ENCODE measurements around the gene MCAM.
A peak's percentile ranks its signal among the peaks of the same experiment; 100 is the strongest.

MCAM gene

GRCh38 chr11:119324189-119324588 is 7.3 kb upstream of the MCAM start:
- DNase-seq: no peak

GRCh38 chr11:119323532-119324033 is 6.7 kb upstream of the MCAM start:
- peak; percentile 68 to 79 for DNase-seq

- DNase-seq: no peak
These were observed 6.1 kb upstream of the MCAM start for GRCh38 chr11:119322921-119323531.

- no peak for DNase-seq
These were observed 5.4 kb upstream of the MCAM start for GRCh38 chr11:119322360-119322739.

- peak; percentile 17 to 22 for DNase-seq
These were observed 4.0 kb upstream of the MCAM start for GRCh38 chr11:119320776-119321524.

DNA sequence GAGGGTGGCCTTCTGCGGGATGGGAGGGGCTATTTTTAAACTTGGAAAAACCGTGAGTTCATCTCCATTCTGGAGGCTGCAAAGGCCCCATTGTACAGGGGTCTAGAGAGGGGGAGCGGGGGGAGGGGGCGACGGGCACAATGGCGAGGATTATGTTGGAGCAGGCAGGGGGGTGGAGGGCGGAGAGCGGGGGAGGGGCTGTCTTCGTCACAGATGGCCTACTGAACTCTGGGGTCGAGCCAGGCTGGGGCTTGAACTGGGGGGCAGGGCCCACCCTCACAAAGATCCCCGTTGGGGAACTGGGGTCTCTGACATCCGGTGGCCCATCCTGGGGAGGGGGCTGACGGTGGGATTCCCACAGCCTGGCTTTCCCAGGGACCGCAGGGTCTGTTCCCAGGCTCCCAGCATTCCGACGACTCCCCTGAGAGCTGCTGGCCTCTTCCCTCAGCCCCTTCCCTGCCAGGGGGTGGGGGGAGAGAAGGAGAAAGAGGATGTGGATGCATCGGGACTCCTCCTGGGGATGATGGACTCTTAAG is 3.4 kb upstream of the MCAM start:
- DNase-seq: no peak

GRCh38 chr11:119319700-119320239 is 2.8 kb upstream of the MCAM start:
- no peak for DNase-seq

- no peak for DNase-seq
These were observed 2.3 kb upstream of the MCAM start for GRCh38 chr11:119319136-119319699.

DNA sequence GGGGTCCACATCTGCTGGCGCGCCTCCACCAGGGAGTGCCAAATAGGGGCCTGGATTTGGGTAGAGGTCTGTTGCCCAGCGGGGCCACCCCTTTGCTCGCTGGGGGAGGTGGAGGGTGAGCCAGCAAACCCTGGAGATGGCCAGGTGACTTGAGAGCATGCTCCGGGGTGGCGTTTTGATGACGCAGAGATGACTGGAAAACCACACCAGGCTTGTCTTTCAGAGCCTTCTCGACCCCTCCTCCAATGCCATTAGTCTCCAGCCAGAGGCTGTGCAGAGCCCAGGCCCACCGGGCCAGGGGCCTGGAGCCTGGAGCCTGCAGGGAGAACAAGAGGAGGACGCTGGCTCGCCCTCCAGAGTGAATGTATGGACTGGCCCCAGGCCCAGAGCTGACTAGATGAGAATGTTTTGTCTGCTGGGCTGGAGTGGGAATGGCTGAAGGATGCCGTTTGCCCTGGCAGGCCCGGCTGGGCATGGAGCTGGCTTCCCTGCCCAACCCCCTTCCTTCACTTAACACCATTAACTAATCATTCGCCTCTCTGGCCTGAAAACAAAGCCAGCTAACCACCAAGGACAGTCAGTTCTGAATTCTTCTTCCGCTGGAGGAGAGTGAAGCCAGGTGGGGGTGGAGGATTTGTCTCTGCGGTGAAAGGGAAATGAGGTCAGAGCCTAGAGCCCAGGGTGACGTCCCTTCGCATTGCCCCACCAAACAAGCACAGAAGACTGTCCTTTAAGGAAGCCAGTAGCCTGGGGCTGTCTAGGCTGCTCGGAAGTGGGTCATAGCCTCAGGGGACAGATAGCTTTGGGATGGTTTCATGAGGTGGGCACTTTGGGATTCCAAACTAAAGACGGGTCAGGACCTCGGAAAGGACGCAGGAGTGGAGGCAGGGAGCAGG is 1.6 kb upstream of the MCAM start:
- DNase-seq: no peak

- no peak for DNase-seq
These were observed 786 bp upstream of the MCAM start for GRCh38 chr11:119317592-119318239.

GRCh38 chr11:119316016-119316728 is 758 bp downstream of the MCAM start:
- DNase-seq: peak; percentile 70 to 72

DNA sequence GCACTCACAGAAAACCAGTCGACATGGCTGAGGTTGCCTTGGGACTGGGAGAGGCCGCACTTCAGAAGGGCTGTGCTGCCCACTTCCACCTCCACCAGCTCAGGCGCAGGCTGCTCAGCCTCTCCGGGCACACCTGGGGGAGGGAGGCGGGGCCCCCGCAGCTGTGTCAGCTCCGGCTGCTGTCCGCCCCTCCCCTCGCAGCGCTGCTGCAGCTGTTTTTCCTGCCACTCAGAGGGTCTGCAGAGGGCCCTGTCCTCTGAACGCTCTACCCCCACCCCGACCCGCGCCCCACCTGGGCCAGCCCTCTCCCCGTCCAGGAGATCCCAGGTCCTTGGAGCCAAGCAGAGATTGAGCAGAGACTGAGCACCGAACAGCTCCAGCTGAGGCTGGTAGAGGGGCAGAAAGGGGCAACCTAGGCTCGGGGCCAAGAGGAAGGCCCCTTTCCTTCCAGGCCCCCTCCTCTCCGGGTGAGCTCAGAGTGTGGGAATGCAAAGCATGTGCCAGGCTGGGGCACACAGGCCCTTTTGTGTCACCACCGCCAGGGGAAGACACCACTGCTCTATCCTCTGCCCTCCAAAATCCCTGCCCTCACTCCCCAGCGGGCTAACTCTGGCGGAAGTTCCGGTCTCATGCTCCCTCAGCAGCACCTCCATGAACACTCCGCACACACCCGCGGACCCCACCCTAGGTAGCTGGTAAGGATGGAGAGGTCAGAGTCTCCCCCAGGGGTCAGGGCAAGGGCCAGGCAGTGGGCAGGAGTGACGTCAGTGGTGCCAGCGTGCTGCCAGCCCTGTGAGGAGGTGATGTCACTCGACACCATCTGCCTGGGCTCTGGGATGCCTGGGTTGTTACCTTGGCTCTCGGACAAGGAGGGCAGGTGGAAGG is 1.6 kb downstream of the MCAM start:
- DNase-seq: peak in 1 of 2 experiments; percentile 59

DNA sequence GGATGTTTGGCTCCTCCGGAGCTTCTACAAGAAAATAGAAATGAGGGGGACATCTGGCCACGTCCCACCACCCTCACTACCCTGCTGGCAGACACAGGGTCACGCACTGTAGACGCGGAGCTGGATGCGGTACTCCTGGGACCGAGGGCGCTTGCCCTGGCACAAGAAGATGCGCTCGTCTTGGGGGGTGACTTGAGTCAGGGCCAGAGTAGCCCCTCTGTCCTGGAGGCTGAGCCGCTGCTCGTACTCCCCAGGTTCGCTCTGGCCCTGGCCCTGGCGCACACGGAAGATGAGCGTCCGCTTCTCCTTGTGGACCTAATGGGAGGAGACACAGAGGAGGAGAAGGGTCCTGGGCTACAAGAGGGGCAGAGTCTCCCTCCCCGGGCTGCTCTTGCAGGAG is 2.2 kb downstream of the MCAM start:
- no peak for DNase-seq

DNA sequence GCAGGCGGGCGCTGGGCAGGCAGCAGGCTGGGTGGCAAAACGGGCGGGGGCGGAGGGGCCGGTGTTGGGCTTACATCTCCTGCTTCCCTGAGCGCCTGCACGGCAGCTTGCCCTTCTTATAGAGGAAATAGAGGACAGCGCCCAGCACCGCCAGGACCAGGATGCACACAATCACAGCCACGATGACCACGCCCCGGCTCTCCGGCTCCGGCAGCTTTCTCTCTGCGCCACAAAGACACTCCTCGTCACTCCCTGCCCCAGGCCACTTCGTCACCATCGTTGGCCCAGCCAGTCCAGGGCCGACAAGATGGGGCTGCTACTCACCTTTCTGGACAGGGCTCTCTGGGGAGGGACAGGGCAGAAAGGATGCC is 6.3 kb downstream of the MCAM start:
- no peak for DNase-seq

GRCh38 chr11:119309953-119310681 is 6.8 kb downstream of the MCAM start:
- DNase-seq: no peak

DNA sequence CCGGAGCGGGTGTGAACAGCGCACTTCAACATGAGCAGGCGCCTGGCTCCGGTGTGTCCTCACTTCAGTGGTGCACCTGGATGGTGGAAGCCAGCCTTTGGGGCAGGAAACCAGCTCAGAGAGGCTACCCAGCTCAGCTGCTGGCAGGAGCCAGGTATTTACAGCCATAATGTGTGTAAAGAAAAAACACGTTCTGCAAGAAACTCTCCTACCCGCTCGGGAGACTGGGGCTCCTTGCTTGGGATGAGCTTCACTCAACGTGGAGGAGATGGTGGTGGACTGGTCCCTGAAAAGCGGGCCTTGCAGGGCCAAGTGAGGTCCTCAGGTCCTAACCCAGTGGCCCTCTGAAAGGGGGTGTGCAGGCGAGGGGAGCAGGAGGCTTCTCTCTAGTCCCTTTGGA is 7.5 kb downstream of the MCAM start:
- DNase-seq: no peak

DNA sequence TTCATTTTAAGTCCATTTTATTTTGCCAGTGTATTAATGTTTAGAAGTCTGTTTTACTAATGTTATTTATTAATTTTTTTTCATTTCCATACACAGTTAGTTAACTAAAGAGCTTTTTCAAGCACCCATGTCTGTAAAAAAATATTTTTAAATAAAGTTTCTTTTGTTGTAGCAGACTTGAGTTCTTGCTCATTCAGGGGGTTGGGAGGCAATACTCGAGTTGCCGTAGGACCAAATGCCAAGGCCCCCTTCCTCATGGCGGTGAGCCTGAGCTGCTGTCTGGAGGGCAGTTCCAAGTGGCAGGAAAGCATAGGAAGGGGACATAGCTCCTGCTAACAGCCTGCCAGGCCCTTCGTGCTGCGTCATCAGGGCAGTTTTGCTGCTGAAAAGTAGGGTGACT is 9.0 kb downstream of the MCAM start:
- no peak for DNase-seq

- DNase-seq: peak in 1 of 2 experiments; percentile 22
These were observed 9.7 kb downstream of the MCAM start for GRCh38 chr11:119307219-119307618.

- no peak for DNase-seq
These were observed 10.5 kb downstream of the MCAM start for GRCh38 chr11:119306373-119306890.
